ENCODE measurements around the gene SLC7A10.

DNA sequence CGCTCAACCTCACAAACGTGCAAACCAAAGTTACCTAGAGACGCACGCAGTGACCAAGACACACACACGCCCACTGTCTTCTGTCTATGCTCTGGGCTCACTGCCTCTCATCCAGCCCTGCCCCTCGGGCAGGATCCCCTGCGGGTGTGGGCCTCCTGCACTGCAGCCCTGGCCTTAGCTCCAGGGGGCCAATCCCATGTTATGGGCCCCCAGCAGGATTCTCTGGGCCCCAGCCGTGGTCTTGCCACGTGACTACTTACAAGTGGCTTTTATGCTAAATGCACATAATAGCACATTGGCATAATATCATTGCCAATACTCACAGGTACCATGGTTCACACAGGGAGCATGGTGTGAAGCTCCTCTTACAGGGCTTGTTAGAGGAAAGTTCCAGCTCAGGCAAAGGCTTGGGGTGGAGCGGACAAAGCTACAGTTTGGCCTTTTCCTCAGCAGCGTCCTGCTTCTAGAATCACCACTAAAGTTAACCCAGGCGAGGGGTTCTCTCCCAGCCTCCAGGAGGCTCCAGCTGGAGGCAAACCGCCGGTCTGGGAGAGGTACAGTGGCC is 39.3 kb upstream of the SLC7A10 start:
- TF ChIP-seq, protein P1, sequence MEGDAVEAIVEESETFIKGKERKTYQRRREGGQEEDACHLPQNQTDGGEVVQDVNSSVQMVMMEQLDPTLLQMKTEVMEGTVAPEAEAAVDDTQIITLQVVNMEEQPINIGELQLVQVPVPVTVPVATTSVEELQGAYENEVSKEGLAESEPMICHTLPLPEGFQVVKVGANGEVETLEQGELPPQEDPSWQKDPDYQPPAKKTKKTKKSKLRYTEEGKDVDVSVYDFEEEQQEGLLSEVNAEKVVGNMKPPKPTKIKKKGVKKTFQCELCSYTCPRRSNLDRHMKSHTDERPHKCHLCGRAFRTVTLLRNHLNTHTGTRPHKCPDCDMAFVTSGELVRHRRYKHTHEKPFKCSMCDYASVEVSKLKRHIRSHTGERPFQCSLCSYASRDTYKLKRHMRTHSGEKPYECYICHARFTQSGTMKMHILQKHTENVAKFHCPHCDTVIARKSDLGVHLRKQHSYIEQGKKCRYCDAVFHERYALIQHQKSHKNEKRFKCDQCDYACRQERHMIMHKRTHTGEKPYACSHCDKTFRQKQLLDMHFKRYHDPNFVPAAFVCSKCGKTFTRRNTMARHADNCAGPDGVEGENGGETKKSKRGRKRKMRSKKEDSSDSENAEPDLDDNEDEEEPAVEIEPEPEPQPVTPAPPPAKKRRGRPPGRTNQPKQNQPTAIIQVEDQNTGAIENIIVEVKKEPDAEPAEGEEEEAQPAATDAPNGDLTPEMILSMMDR (conservative IDR thresholded peaks at IDR 0.05; ENCODE audit: low read length), result no peak
- TF ChIP-seq EZH2phosphoT487 (IDR thresholded peaks at IDR 0.05; ENCODE audit: borderline replicate concordance, low read depth, low read length), result no peak
